Neural progenitor cell (in vitro differentiated cells): Measurements from ENCODE around the gene VWA8.

ENCODE experiments used
- CTCF ChIP-seq: fragments of 200-600 bp; sonication (generic); IDR thresholded peaks from 2 replicates; pipeline ENCODE4 v1.5.1; 2017; ENCODE audit warnings: antibody characterized with exemption, mild to moderate bottlenecking
- EZH2phosphoT487 ChIP-seq: fragments of 200-600 bp; sonication (generic); IDR thresholded peaks from 2 replicates; pipeline ENCODE4 v1.6.1; 2017; ENCODE audit warnings: antibody characterized with exemption

- TF ChIP-seq CTCF (no peak), EZH2phosphoT487 (no peak)
Observed at GRCh38 chr13:41716236-41716635, 244.7 kb downstream of the VWA8 start.
